Upper lobe of left lung (tissue), 6 donors: Measurements from ENCODE around the gene CDC25B. TPM values are rescaled to one million over a fixed set of nuclear protein-coding genes. Genes with fewer than 3 reads are reported as not detected.

Source experiments
- ATAC-seq, 2 donors: fragments of 200-7000 bp; cut with Tn5 transposase; one replicate each; pipeline ENCODE4 v1.9.1; 2022; ENCODE audit warnings: mild to moderate bottlenecking in 2 of 2, moderate library complexity in 2 of 2; ENCODE audit not compliant: low FRiP score in 2 of 2
- DNase-seq, 2 donors: peaks; one replicate each; pipeline ENCODE4 v3.0.0-alpha.2; 2019 to 2020
- H3K27ac ChIP-seq, 4 donors: fragments of 200-600 bp; sonication (generic); one replicate each; pipeline ENCODE4 v1.5.1; 2016 to 2019
- H3K27me3 ChIP-seq, 4 donors: fragments of 200-600 bp; sonication (generic); one replicate each; pipeline ENCODE4 v1.5.1; 2017 to 2019
- H3K36me3 ChIP-seq, 4 donors: fragments of 200-600 bp; sonication (generic); one replicate each; pipeline ENCODE4 v1.5.1; 2016 to 2019
- H3K4me1 ChIP-seq, 4 donors: fragments of 200-600 bp; sonication (generic); one replicate each; pipeline ENCODE4 v1.5.1; 2018 to 2019
- H3K4me3 ChIP-seq, 4 donors: fragments of 200-600 bp; sonication (generic); one replicate each; pipeline ENCODE4 v1.5.1; 2017 to 2019; ENCODE audit warnings: mild to moderate bottlenecking in 2 of 4, moderate library complexity in 1 of 4
- H3K9me3 ChIP-seq, 4 donors: fragments of 200-600 bp; sonication (generic); one replicate each; pipeline ENCODE4 v1.5.1; 2018 to 2019
- CTCF ChIP-seq, 6 experiments: fragments of 450-650 bp in 4 of 6; fragments of 200-600 bp in 2 of 6; sonication (generic) in 2 of 6; IDR thresholded peaks; one replicate each; pipeline ENCODE4 v1.5.1; 2016 to 2019; ENCODE audit warnings: antibody characterized with exemption in 6 of 6
- EP300 ChIP-seq, 4 donors: sonication (generic); formaldehyde crosslinking; IDR thresholded peaks; one replicate each; pipeline ENCODE4 v1.5.1; 2017; ENCODE audit warnings: antibody characterized with exemption in 4 of 4, control low read depth in 2 of 4
- POLR2A ChIP-seq, 4 donors: fragments of 450-650 bp; IDR thresholded peaks; one replicate each; pipeline ENCODE4 v1.5.1; 2016 to 2017; ENCODE audit warnings: antibody characterized with exemption in 4 of 4, mild to moderate bottlenecking in 2 of 4
- POLR2AphosphoS5 ChIP-seq, 2 donors: sonication (generic); formaldehyde crosslinking; IDR thresholded peaks; one replicate each; pipeline ENCODE4 v1.5.1; 2017; ENCODE audit warnings: antibody characterized with exemption in 2 of 2
- WGBS, 2 donors: methylation state at CpG; one replicate each; pipeline ENCODE4 v1.1.5; 2017 to 2018; 5-methylcytosine and 5-hydroxymethylcytosine counted together
- total RNA-seq, 6 donors: library from RNA; depleted of rRNA in 4 of 6; stranded (reverse); fragments of >200 nt in 4 of 6; gene quantifications; one replicate each; pipeline versions ENCODE4 v1.1.0 to v1.2.1, GENCODE V29; 2016 to 2021
- donor health status: DM: no; HTN: no; CAD: no; lungs with moderate emphysema.
- donor health status: DM: no; HTN: yes; CAD: no; lungs with severe emphysema.

Gene CDC25B
- total RNA-seq, 6 donors from 2014 or later: 45.5 to 151 (median 99.1) TPM

GRCh38 chr20:3783511-3784195 lies 12.5 kb upstream of the CDC25B start:
- 72 to 80% methylated on average over 10 of the region's 10 CpGs for WGBS, 2 donors
- H3K36me3 ChIP-seq: peaks cover 0 to 18% (median 0%) of the 10 kb centered on the region in 4 donors
- H3K4me1 ChIP-seq: peaks cover 49 to 68% (median 57%) of the 10 kb centered on the region in 4 donors
- peak overlapping the region in 1 of 4 donors; percentile 80 for H3K4me3 ChIP-seq
- peak overlapping the region in 3 of 4 donors; percentile 0 to 62 (median 48) for H3K27ac ChIP-seq
- no peak for ATAC-seq
- H3K27me3 ChIP-seq: no peaks in the 10 kb centered on the region
- no peak for DNase-seq
- no peaks in the 10 kb centered on the region for H3K9me3 ChIP-seq
- TF ChIP-seq POLR2AphosphoS5 (IDR thresholded peaks at IDR 0.05) (no peak), POLR2A (IDR thresholded peaks at IDR 0.05) (no peak), CTCF (IDR thresholded peaks at IDR 0.05) (no peak), EP300 (IDR thresholded peaks at IDR 0.05) (no peak)

- no peak for ATAC-seq
- DNase-seq: peak in 1 of 2 donors; percentile 79
- peak overlapping the region in 1 of 4 donors; percentile 80 for H3K4me3 ChIP-seq
Measured at GRCh38 chr20:3784216-3784853, 11.8 kb upstream of the CDC25B start.

GRCh38 chr20:3784863-3785239 lies 11.3 kb upstream of the CDC25B start:
- no peak for DNase-seq
- TF ChIP-seq EP300 (IDR thresholded peaks at IDR 0.05) (no peak), POLR2A (IDR thresholded peaks at IDR 0.05) (no peak), CTCF (IDR thresholded peaks at IDR 0.05) (no peak), POLR2AphosphoS5 (IDR thresholded peaks at IDR 0.05) (no peak)
- H3K4me1 ChIP-seq: peaks cover 49 to 64% (median 56%) of the 10 kb centered on the region in 4 donors
- H3K4me3 ChIP-seq: peak overlapping the region; percentile 18 to 80 (median 68)
- no peaks in the 10 kb centered on the region for H3K9me3 ChIP-seq
- peak overlapping the region in 3 of 4 donors; percentile 87 to 88 (median 87) for H3K27ac ChIP-seq
- H3K27me3 ChIP-seq: no peaks in the 10 kb centered on the region
- ATAC-seq: no peak
- H3K36me3 ChIP-seq: peaks cover 0 to 18% (median 0%) of the 10 kb centered on the region in 4 donors
- 70 to 76% methylated on average over 6 of the region's 6 CpGs for WGBS, 2 donors

More at GRCh38 chr20:3784216-3784853, 11.8 kb upstream of the CDC25B start:
- Histone ChIP-seq H3K9me3 (no peaks in the 10 kb centered on the region), H3K4me1 (peaks cover 49 to 64% (median 56%) of the 10 kb centered on the region in 4 donors), H3K36me3 (peaks cover 0 to 18% (median 0%) of the 10 kb centered on the region in 4 donors), H3K27ac (peak overlapping the region in 3 of 4 donors; percentile 62 to 87 (median 87)), H3K27me3 (no peaks in the 10 kb centered on the region)
- WGBS, 2 donors: 71 to 80% methylated on average over 11 to 16 of the region's 17 CpGs
- TF ChIP-seq POLR2AphosphoS5 (IDR thresholded peaks at IDR 0.05): no peak
- no peak for TF ChIP-seq CTCF (IDR thresholded peaks at IDR 0.05)
- no peak for TF ChIP-seq EP300 (IDR thresholded peaks at IDR 0.05)
- no peak for TF ChIP-seq POLR2A (IDR thresholded peaks at IDR 0.05)

- Histone ChIP-seq H3K27me3 (no peaks in the 10 kb centered on the region), H3K4me3 (peak overlapping the region; percentile 18 to 80 (median 68)), H3K36me3 (peaks cover 0 to 18% (median 0%) of the 10 kb centered on the region in 4 donors), H3K27ac (peak overlapping the region; percentile 84 to 88 (median 87)), H3K4me1 (peaks cover 49 to 63% (median 56%) of the 10 kb centered on the region in 4 donors), H3K9me3 (no peaks in the 10 kb centered on the region)
- WGBS, 2 donors: 64 to 65% methylated on average over 24 to 30 of the region's 79 CpGs
- TF ChIP-seq POLR2AphosphoS5 (IDR thresholded peaks at IDR 0.05): no peak
- TF ChIP-seq EP300 (IDR thresholded peaks at IDR 0.05): no peak
- TF ChIP-seq POLR2A (IDR thresholded peaks at IDR 0.05): peak in 1 of 4 donors; percentile 17
- peak in 3 of 6 experiments; percentile 17 to 20 (median 19) for TF ChIP-seq CTCF (IDR thresholded peaks at IDR 0.05)
- ATAC-seq (peak in 1 of 2 donors; percentile 3), DNase-seq (peak in 1 of 2 donors; percentile 90)
Measured at GRCh38 chr20:3785240-3786125, 10.6 kb upstream of the CDC25B start.
